WTC11 (cell line): ENCODE measurements around the gene SPTLC3. TPM values are rescaled to one million over a fixed set of nuclear protein-coding genes. Genes with fewer than 3 reads are reported as not detected.

Experiments used
- ATAC-seq: fragments of 200-7000 bp; cut with Tn5 transposase; 2 replicates; pipeline ENCODE4 v1.10.0; 2021; ENCODE audit warnings: mild to moderate bottlenecking, moderate library complexity
- CTCF ChIA-PET: fragments of 300-600 bp; sonication (Branson Sonifier 250); formaldehyde crosslinking; loops from one replicate; lab custom pipeline; 2021; ENCODE audit warnings: antibody characterized with exemption; lab: Charles Lee
- POLR2A ChIA-PET: fragments of 350-600 bp; sonication (Branson Sonifier 250); formaldehyde crosslinking; loops from one replicate; lab custom pipeline; 2021; ENCODE audit warnings: antibody characterized with exemption; lab: Charles Lee
- DNase-seq: peaks from one replicate; pipeline ENCODE4 v3.0.0; 2021; ENCODE audit warnings: low spot score
- H3K27ac Mint-ChIP-seq: 2 replicates; pipeline ENCODE4 v1.8.0; 2021; ENCODE audit warnings: mixed read lengths
- H3K27me3 Mint-ChIP-seq: 2 replicates; pipeline ENCODE4 v1.8.0; 2021; ENCODE audit warnings: low read depth, mild to moderate bottlenecking, moderate library complexity, mixed read lengths
- H3K36me3 Mint-ChIP-seq: 2 replicates; pipeline ENCODE4 v1.8.0; 2021; ENCODE audit warnings: mixed read lengths
- H3K4me1 Mint-ChIP-seq: 2 replicates; pipeline ENCODE4 v1.8.0; 2022; ENCODE audit warnings: mixed read lengths
- H3K4me3 Mint-ChIP-seq: 2 replicates; pipeline ENCODE4 v1.8.0; 2021; ENCODE audit warnings: mild to moderate bottlenecking, moderate library complexity, mixed read lengths
- H3K9me3 Mint-ChIP-seq: 2 replicates; pipeline ENCODE4 v1.8.0; 2021; ENCODE audit warnings: mixed read lengths
- CBFB ChIP-seq: sonication (generic); formaldehyde crosslinking; IDR thresholded peaks from 2 replicates; pipeline ENCODE4 v1.8.1; 2022; ENCODE audit warnings: mild to moderate bottlenecking, low read depth, missing genetic modification reagents
- CDX4 ChIP-seq: fragments of 250-450 bp; sonication (Bioruptor Pico); IDR thresholded peaks from 2 replicates; pipeline ENCODE4 v1.9.0; 2021; ENCODE audit warnings: moderate library complexity, mild to moderate bottlenecking, inconsistent platforms, borderline replicate concordance
- CREM ChIP-seq: sonication (generic); formaldehyde crosslinking; IDR thresholded peaks from 2 replicates; pipeline ENCODE4 v1.8.1; 2022; ENCODE audit warnings: mild to moderate bottlenecking, missing genetic modification reagents, moderate library complexity
- E2F4 ChIP-seq: sonication (generic); formaldehyde crosslinking; IDR thresholded peaks from 2 replicates; pipeline ENCODE4 v1.8.1; 2022; ENCODE audit warnings: low read depth, mild to moderate bottlenecking, moderate library complexity, missing genetic modification reagents, borderline replicate concordance
- ERG ChIP-seq: fragments of 250-450 bp; sonication (Bioruptor Pico); IDR thresholded peaks from 2 replicates; pipeline ENCODE4 v1.8.0; 2021; ENCODE audit warnings: mild to moderate bottlenecking
- FOXP1 ChIP-seq: sonication (generic); formaldehyde crosslinking; IDR thresholded peaks from 2 replicates; pipeline ENCODE4 v1.8.0; 2022; ENCODE audit warnings: missing genetic modification reagents, mild to moderate bottlenecking, moderate library complexity, borderline replicate concordance
- GRHL2 ChIP-seq: fragments of 250-450 bp; sonication (Bioruptor Pico); IDR thresholded peaks from 2 replicates; pipeline ENCODE4 v1.8.0; 2022; ENCODE audit warnings: mild to moderate bottlenecking, moderate library complexity; ENCODE audit not compliant: insufficient replicate concordance, severe bottlenecking
- GTF2I ChIP-seq: fragments of 250-450 bp; sonication (Bioruptor Pico); conservative IDR thresholded peaks from 2 replicates; pipeline ENCODE4 v1.4.0; 2021; ENCODE audit warnings: mild to moderate bottlenecking
- IRF1 ChIP-seq: sonication (generic); formaldehyde crosslinking; IDR thresholded peaks from 2 replicates; pipeline ENCODE4 v1.8.0; 2023; ENCODE audit warnings: missing genetic modification reagents
- KAT7 ChIP-seq: sonication (generic); formaldehyde crosslinking; IDR thresholded peaks from 2 replicates; pipeline ENCODE4 v1.8.1; 2023; ENCODE audit warnings: missing genetic modification reagents, mild to moderate bottlenecking, borderline replicate concordance
- MXD4 ChIP-seq: fragments of 250-450 bp; sonication (Bioruptor Pico); IDR thresholded peaks from 2 replicates; pipeline ENCODE4 v1.8.0; 2021; ENCODE audit warnings: mild to moderate bottlenecking, moderate library complexity, borderline replicate concordance
- NFE2L1 ChIP-seq: sonication (generic); formaldehyde crosslinking; IDR thresholded peaks from 2 replicates; pipeline ENCODE4 v1.8.1; 2023; ENCODE audit warnings: missing genetic modification reagents
- NR1H2 ChIP-seq: sonication (generic); formaldehyde crosslinking; IDR thresholded peaks from 2 replicates; pipeline ENCODE4 v1.9.0; 2021; ENCODE audit warnings: mild to moderate bottlenecking, moderate library complexity, missing genetic modification reagents
- PREB ChIP-seq: sonication (generic); formaldehyde crosslinking; IDR thresholded peaks from 2 replicates; pipeline ENCODE4 v1.8.1; 2022; ENCODE audit warnings: mild to moderate bottlenecking, missing genetic modification reagents, moderate library complexity, borderline replicate concordance
- TCF7 ChIP-seq: sonication (generic); formaldehyde crosslinking; IDR thresholded peaks from 2 replicates; pipeline ENCODE4 v1.8.0; 2022; ENCODE audit warnings: mild to moderate bottlenecking, low read depth, missing genetic modification reagents, moderate library complexity
- TEAD1 ChIP-seq: sonication (generic); formaldehyde crosslinking; IDR thresholded peaks from 2 replicates; pipeline ENCODE4 v1.8.0; 2022; ENCODE audit warnings: mild to moderate bottlenecking, missing genetic modification reagents
- ZBTB21 ChIP-seq: sonication (generic); formaldehyde crosslinking; IDR thresholded peaks from 2 replicates; pipeline ENCODE4 v1.8.1; 2023; ENCODE audit warnings: mild to moderate bottlenecking, missing genetic modification reagents, borderline replicate concordance
- ZNF416 ChIP-seq: fragments of 250-450 bp; sonication (Bioruptor Pico); IDR thresholded peaks from 2 replicates; pipeline ENCODE4 v1.9.0; 2021; ENCODE audit warnings: mild to moderate bottlenecking, inconsistent platforms
- ZNF423 ChIP-seq: fragments of 250-450 bp; sonication (Bioruptor Pico); IDR thresholded peaks from 2 replicates; pipeline ENCODE4 v2.1.2; 2022; ENCODE audit warnings: mild to moderate bottlenecking, moderate library complexity
- ZNF532 ChIP-seq: fragments of 250-450 bp; sonication (Bioruptor Pico); IDR thresholded peaks from 2 replicates; pipeline ENCODE4 v1.9.0; 2021; ENCODE audit warnings: mild to moderate bottlenecking, borderline replicate concordance
- ZNF671 ChIP-seq: fragments of 250-450 bp; sonication (Bioruptor Pico); IDR thresholded peaks from 2 replicates; pipeline ENCODE4 v1.8.0; 2021; ENCODE audit warnings: mild to moderate bottlenecking
- ZSCAN18 ChIP-seq: fragments of 250-450 bp; sonication (Bioruptor Pico); IDR thresholded peaks from 2 replicates; pipeline ENCODE4 v2.1.2; 2022; ENCODE audit warnings: mild to moderate bottlenecking, moderate library complexity
- total RNA-seq: library from RNA; stranded (reverse); gene quantifications from 3 replicates; pipeline ENCODE4 v1.2.3, GENCODE V29; 2021

Gene SPTLC3
- total RNA-seq, 1 experiment from 2014 or later: 0.13 TPM

GRCh38 chr20:13061381-13061780 is 52.6 kb downstream of the SPTLC3 start:
- no peaks in the 10 kb centered on the region for H3K27me3 Mint-ChIP-seq

GRCh38 chr20:13062789-13063188 is 54.0 kb downstream of the SPTLC3 start:
- H3K36me3 Mint-ChIP-seq: no peaks in the 10 kb centered on the region
- no peaks in the 10 kb centered on the region for H3K27me3 Mint-ChIP-seq
- no peak for ATAC-seq
- peaks cover 32% of the 10 kb centered on the region for H3K4me1 Mint-ChIP-seq
- no peak overlapping the region for H3K4me3 Mint-ChIP-seq
- H3K27ac Mint-ChIP-seq: no peak overlapping the region
- peaks cover 9% of the 10 kb centered on the region for H3K9me3 Mint-ChIP-seq
- no peak for DNase-seq
- POLR2A ChIA-PET: no interaction called here
- CTCF ChIA-PET: no interaction called here
- TF ChIP-seq ZBTB21 (CRISPR knock-in tag) (no peak), NFE2L1 (CRISPR knock-in tag) (no peak), PREB (CRISPR knock-in tag) (no peak), ZNF423 (CRISPR knock-in tag) (no peak), KAT7 (CRISPR knock-in tag) (no peak), GRHL2 (CRISPR knock-in tag) (no peak), IRF1 (CRISPR knock-in tag) (no peak), E2F4 (no peak), GTF2I (no peak), ZNF532 (CRISPR knock-in tag) (no peak)

More at GRCh38 chr20:13061381-13061780, 52.6 kb downstream of the SPTLC3 start:
- Mint-ChIP-seq H3K4me3 (no peak overlapping the region), H3K4me1 (peaks cover 36% of the 10 kb centered on the region), H3K9me3 (peaks cover 5% of the 10 kb centered on the region), H3K27ac (no peak overlapping the region), H3K36me3 (no peaks in the 10 kb centered on the region)
- ChIA-PET CTCF (no interaction called here), POLR2A (no interaction called here)
- ATAC-seq (no peak), DNase-seq (no peak)
- no peak for TF ChIP-seq TCF7
- no peak for TF ChIP-seq ZNF671 (CRISPR knock-in tag)
- TF ChIP-seq ERG: no peak
- TF ChIP-seq CBFB (CRISPR knock-in tag): no peak
- no peak for TF ChIP-seq CREM
- no peak for TF ChIP-seq ZNF416
- TF ChIP-seq MXD4 (CRISPR knock-in tag): no peak
- TF ChIP-seq FOXP1 (CRISPR knock-in tag): no peak
- TF ChIP-seq TEAD1 (CRISPR knock-in tag): no peak
- TF ChIP-seq NR1H2 (CRISPR knock-in tag): no peak
- no peak for TF ChIP-seq CDX4
- TF ChIP-seq ZSCAN18 (CRISPR knock-in tag): no peak
